ENCODE results near the gene MBLAC1. TPM values are rescaled to one million over a fixed set of nuclear protein-coding genes. Genes with fewer than 3 reads are reported as not detected.

Gene MBLAC1
- polyA plus RNA-seq, 1 donor from 2014 or later = 6.4 TPM

- H4K20me1 ChIP-seq (ENCODE audit: insufficient read depth) = no peaks in the 10 kb centered on the region
- no peaks in the 10 kb centered on the region for H3K9me2 ChIP-seq (ENCODE audit: insufficient read depth, low read length)
- no peak overlapping the region for H3K4me2 ChIP-seq (ENCODE audit: low read length)
- H3K9ac ChIP-seq (ENCODE audit: low read length) = no peak overlapping the region
- H3F3A ChIP-seq (ENCODE audit: insufficient read depth, low read length, poor library complexity, severe bottlenecking) = no peaks in the 10 kb centered on the region
- no peak overlapping the region for H3K27ac ChIP-seq (ENCODE audit: low read length)
- no peaks in the 10 kb centered on the region for H3K36me3 ChIP-seq (ENCODE audit: insufficient read depth, low read length)
- no peak overlapping the region for H3K4me3 ChIP-seq (ENCODE audit: low read length)
- no peaks in the 10 kb centered on the region for H3K79me2 ChIP-seq (replicated peaks; ENCODE audit: insufficient read depth, low read length)
- H3K9me3 ChIP-seq (ENCODE audit: low read length) = no peaks in the 10 kb centered on the region
- TF ChIP-seq EP300 (conservative IDR thresholded peaks at IDR 0.05; ENCODE audit: poor library complexity, severe bottlenecking) (no peak), MXI1 (conservative IDR thresholded peaks at IDR 0.05; ENCODE audit: poor library complexity, severe bottlenecking) (no peak), EZH2 (IDR thresholded peaks at IDR 0.05; ENCODE audit: borderline replicate concordance, insufficient read depth, low read length, poor library complexity, severe bottlenecking) (no peak), RAD21 (conservative IDR thresholded peaks at IDR 0.05) (no peak), POLR2AphosphoS5 (IDR thresholded peaks at IDR 0.05) (no peak), SMC3 (conservative IDR thresholded peaks at IDR 0.05; ENCODE audit: poor library complexity) (no peak), REST (IDR thresholded peaks at IDR 0.05; ENCODE audit: borderline replicate concordance) (no peak), TAF1 (IDR thresholded peaks at IDR 0.05; ENCODE audit: low read depth) (no peak), CTCF (IDR thresholded peaks at IDR 0.05; ENCODE audit: poor library complexity, severe bottlenecking) (no peak)
- no peaks in the 10 kb centered on the region for H3K27me3 ChIP-seq (ENCODE audit: insufficient read depth, low read depth, low read length)
- H2AFZ ChIP-seq (ENCODE audit: low read depth, low read length) = no peak overlapping the region
These were observed 14.9 kb upstream of the MBLAC1 start for GRCh38 chr7:100111914-100112313.

GRCh38 chr7:100115026-100115425 lies 11.7 kb upstream of the MBLAC1 start:
- Histone ChIP-seq H3K9ac (ENCODE audit: low read length) (no peak overlapping the region), H3K9me3 (ENCODE audit: low read length) (no peaks in the 10 kb centered on the region), H3F3A (ENCODE audit: insufficient read depth, low read length, poor library complexity, severe bottlenecking) (peaks cover 3% of the 10 kb centered on the region), H3K4me3 (ENCODE audit: low read length) (no peak overlapping the region), H3K4me2 (ENCODE audit: low read length) (no peak overlapping the region), H3K36me3 (ENCODE audit: insufficient read depth, low read length) (no peaks in the 10 kb centered on the region), H3K27ac (ENCODE audit: low read length) (no peak overlapping the region), H2AFZ (ENCODE audit: low read depth, low read length) (no peak overlapping the region), H3K9me2 (ENCODE audit: insufficient read depth, low read length) (no peaks in the 10 kb centered on the region), H3K27me3 (ENCODE audit: insufficient read depth, low read depth, low read length) (no peaks in the 10 kb centered on the region), H3K79me2 (replicated peaks; ENCODE audit: insufficient read depth, low read length) (peaks cover under 1% of the 10 kb centered on the region), H4K20me1 (ENCODE audit: insufficient read depth) (no peaks in the 10 kb centered on the region)
- TF ChIP-seq MXI1 (conservative IDR thresholded peaks at IDR 0.05; ENCODE audit: poor library complexity, severe bottlenecking) = no peak
- no peak for TF ChIP-seq EZH2 (IDR thresholded peaks at IDR 0.05; ENCODE audit: borderline replicate concordance, insufficient read depth, low read length, poor library complexity, severe bottlenecking)
- no peak for TF ChIP-seq REST (IDR thresholded peaks at IDR 0.05; ENCODE audit: borderline replicate concordance)
- no peak for TF ChIP-seq SMC3 (conservative IDR thresholded peaks at IDR 0.05; ENCODE audit: poor library complexity)
- no peak for TF ChIP-seq CTCF (IDR thresholded peaks at IDR 0.05; ENCODE audit: poor library complexity, severe bottlenecking)
- TF ChIP-seq POLR2AphosphoS5 (IDR thresholded peaks at IDR 0.05) = no peak
- no peak for TF ChIP-seq EP300 (conservative IDR thresholded peaks at IDR 0.05; ENCODE audit: poor library complexity, severe bottlenecking)
- TF ChIP-seq RAD21 (conservative IDR thresholded peaks at IDR 0.05) = no peak
- no peak for TF ChIP-seq TAF1 (IDR thresholded peaks at IDR 0.05; ENCODE audit: low read depth)

Measured in neural cell (in vitro differentiated cells).